PC-9 (cell line): ENCODE measurements around the gene OTULIN. TPM values are rescaled to one million over a fixed set of nuclear protein-coding genes. Genes with fewer than 3 reads are reported as not detected.

Experiments
- BruUV-seq: library from RNA; stranded (reverse); fragments of 400-500 nt; replicated peaks from 2 replicates; lab custom pipeline; 2021; lab: Mats Ljungman, UMichigan
- CTCF ChIA-PET: fragments of 300-600 bp; sonication (Branson Sonifier 250); formaldehyde crosslinking; loops from one replicate; lab custom pipeline; 2022; ENCODE audit warnings: antibody characterized with exemption; lab: Charles Lee
- POLR2A ChIA-PET: fragments of 300-600 bp; sonication (Branson Sonifier 250); formaldehyde crosslinking; loops from one replicate; lab custom pipeline; 2022; ENCODE audit warnings: antibody characterized with exemption; ENCODE audit not compliant: unreplicated experiment; lab: Charles Lee
- DNase-seq, 2 experiments: peaks; one replicate each; pipeline versions ENCODE4 v3.0.0 to v3.0.0-alpha.2; 2015 to 2022; ENCODE audit warnings: mixed read lengths in 1 of 2
- H2AFZ ChIP-seq: fragments of 200-600 bp; sonication (generic); 2 replicates; pipeline ENCODE4 v1.8.1; 2017; ENCODE audit warnings: antibody characterized with exemption
- H3F3A ChIP-seq: fragments of 200-600 bp; sonication (generic); 2 replicates; pipeline ENCODE4 v1.8.1; 2017; ENCODE audit warnings: antibody characterized with exemption, mild to moderate bottlenecking, low read depth; ENCODE audit not compliant: insufficient read depth
- H3K27ac ChIP-seq: fragments of 200-600 bp; sonication (generic); 2 replicates; pipeline ENCODE4 v1.6.1; 2016; ENCODE audit warnings: mixed run types
- H3K27me3 ChIP-seq: fragments of 200-600 bp; sonication (generic); 2 replicates; pipeline ENCODE4 v1.6.1; 2016; ENCODE audit warnings: low read depth, mixed run types; ENCODE audit not compliant: insufficient read depth
- H3K36me3 ChIP-seq: fragments of 200-600 bp; sonication (generic); 2 replicates; pipeline ENCODE4 v1.6.1; 2016; ENCODE audit warnings: low read depth, mixed run types
- H3K4me1 ChIP-seq: fragments of 200-600 bp; sonication (generic); replicated peaks from 2 replicates; pipeline ENCODE4 v1.6.1; 2016; ENCODE audit warnings: mixed run types; ENCODE audit not compliant: insufficient read depth
- H3K4me2 ChIP-seq: fragments of 200-600 bp; sonication (generic); 2 replicates; pipeline ENCODE4 v1.6.1; 2017; ENCODE audit warnings: mixed run types
- H3K4me3 ChIP-seq: fragments of 200-600 bp; sonication (generic); 2 replicates; pipeline ENCODE4 v1.6.1; 2016; ENCODE audit warnings: mixed run types
- H3K79me2 ChIP-seq: fragments of 200-600 bp; sonication (generic); 2 replicates; pipeline ENCODE4 v1.6.1; 2017; ENCODE audit warnings: low read depth, mixed run types
- H3K9me2 ChIP-seq: fragments of 200-600 bp; sonication (generic); 2 replicates; pipeline ENCODE4 v1.8.1; 2017; ENCODE audit warnings: mild to moderate bottlenecking; ENCODE audit not compliant: insufficient read depth
- H3K9me3 ChIP-seq: fragments of 200-600 bp; sonication (generic); 2 replicates; pipeline ENCODE4 v1.8.1; 2016; ENCODE audit warnings: low read depth; ENCODE audit not compliant: insufficient read depth
- H4K20me1 ChIP-seq: fragments of 200-600 bp; sonication (generic); 2 replicates; pipeline ENCODE4 v1.8.1; 2017; ENCODE audit not compliant: insufficient read depth
- EZH2 ChIP-seq: fragments of 200-600 bp; sonication (generic); IDR thresholded peaks from 2 replicates; pipeline ENCODE4 v1.8.0; 2017; ENCODE audit warnings: antibody characterized with exemption, low read depth
- intact Hi-C: fragments of 100-400 bp; cut with micrococcal nuclease; formaldehyde crosslinking; loops from one replicate; pipeline ENCODE4 v1.10.0; 2022; ENCODE audit not compliant: unreplicated experiment
- total RNA-seq: library from RNA; stranded (reverse); gene quantifications from 2 replicates; pipeline ENCODE4 v1.2.3, GENCODE V29; 2021
- TF ChIP-seq, protein P1 (sequence below): fragments of 200-600 bp; sonication (generic); conservative IDR thresholded peaks from 2 replicates; pipeline ENCODE4 v1.6.1; 2017; ENCODE audit warnings: mixed run types, antibody characterized with exemption, mild to moderate bottlenecking, moderate library complexity

OTULIN gene
- total RNA-seq, 1 experiment from 2014 or later: 77.2 TPM

DNA sequence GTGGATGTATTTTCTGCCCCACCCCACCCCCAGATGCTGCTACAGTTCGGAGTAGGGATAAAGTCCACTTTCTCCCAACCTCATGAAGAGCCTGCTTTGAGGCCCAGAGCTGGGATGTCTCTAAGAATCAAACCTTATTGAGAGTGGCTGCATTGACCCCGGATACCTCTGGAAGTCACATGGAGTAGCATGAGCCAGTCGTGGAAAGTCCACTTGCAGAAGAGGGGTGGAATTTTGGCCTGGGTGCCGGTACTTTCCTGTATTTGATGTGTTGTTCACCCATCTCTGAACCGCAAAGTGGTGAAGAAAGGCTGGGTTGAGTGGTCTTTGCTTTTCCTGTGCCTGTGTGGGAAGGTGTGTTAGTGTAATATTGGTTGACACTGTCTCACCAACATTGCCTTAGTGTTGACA lies 3.7 kb downstream of the OTULIN start:
- H3K27ac ChIP-seq: no peak overlapping the region
- H3K4me3 ChIP-seq: no peak overlapping the region
- no TSS peak for BruUV-seq
- H3K4me1 ChIP-seq: peaks cover 30% of the 10 kb centered on the region
- CTCF ChIA-PET: interaction anchor here (1.5 kb wide), 2 partner anchors 9 to 17 kb away, joined by 4 read pairs; no protein-coding TSS in a partner anchor
- no peaks in the 10 kb centered on the region for H3F3A ChIP-seq
- H3K36me3 ChIP-seq: no peaks in the 10 kb centered on the region
- intact Hi-C loops: no loop called here
- no peak for DNase-seq
- no peak overlapping the region for H2AFZ ChIP-seq
- H4K20me1 ChIP-seq: peaks cover 39% of the 10 kb centered on the region
- no peaks in the 10 kb centered on the region for H3K9me3 ChIP-seq
- POLR2A ChIA-PET: interaction anchor here (0.7 kb wide), 1 partner anchor 559 kb away, joined by 4 read pairs; no protein-coding TSS in a partner anchor
- peaks cover 87% of the 10 kb centered on the region for H3K79me2 ChIP-seq
- no peak for TF ChIP-seq EZH2
- TF ChIP-seq, protein P1, sequence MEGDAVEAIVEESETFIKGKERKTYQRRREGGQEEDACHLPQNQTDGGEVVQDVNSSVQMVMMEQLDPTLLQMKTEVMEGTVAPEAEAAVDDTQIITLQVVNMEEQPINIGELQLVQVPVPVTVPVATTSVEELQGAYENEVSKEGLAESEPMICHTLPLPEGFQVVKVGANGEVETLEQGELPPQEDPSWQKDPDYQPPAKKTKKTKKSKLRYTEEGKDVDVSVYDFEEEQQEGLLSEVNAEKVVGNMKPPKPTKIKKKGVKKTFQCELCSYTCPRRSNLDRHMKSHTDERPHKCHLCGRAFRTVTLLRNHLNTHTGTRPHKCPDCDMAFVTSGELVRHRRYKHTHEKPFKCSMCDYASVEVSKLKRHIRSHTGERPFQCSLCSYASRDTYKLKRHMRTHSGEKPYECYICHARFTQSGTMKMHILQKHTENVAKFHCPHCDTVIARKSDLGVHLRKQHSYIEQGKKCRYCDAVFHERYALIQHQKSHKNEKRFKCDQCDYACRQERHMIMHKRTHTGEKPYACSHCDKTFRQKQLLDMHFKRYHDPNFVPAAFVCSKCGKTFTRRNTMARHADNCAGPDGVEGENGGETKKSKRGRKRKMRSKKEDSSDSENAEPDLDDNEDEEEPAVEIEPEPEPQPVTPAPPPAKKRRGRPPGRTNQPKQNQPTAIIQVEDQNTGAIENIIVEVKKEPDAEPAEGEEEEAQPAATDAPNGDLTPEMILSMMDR: no peak
- no peaks in the 10 kb centered on the region for H3K27me3 ChIP-seq
- H3K4me2 ChIP-seq: no peak overlapping the region
- no peaks in the 10 kb centered on the region for H3K9me2 ChIP-seq

DNA sequence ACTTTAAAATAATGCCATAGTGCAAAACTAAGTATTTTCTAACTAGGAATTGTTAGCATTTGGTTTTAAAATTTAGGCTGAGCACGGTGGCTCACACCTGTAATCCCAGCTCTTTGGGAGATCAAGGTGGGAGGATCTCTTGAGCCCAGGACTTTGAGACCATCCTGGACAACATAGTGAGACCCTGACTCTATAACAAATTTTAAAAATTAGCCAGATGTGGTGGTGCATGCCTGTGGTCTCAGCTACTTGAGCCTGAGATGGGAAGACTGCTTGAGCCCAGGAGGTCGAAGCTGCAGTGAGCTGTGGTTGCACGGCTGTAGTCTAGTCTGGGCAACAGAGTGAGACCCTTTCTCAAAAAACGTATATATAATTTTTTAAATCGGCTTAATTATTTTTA lies 4.9 kb downstream of the OTULIN start:
- no peak overlapping the region for H3K4me2 ChIP-seq
- BruUV-seq: no TSS peak
- no peak overlapping the region for H3K4me3 ChIP-seq
- intact Hi-C loops: no loop called here
- H3K27me3 ChIP-seq: no peaks in the 10 kb centered on the region
- H3K79me2 ChIP-seq: peaks cover 95% of the 10 kb centered on the region
- TF ChIP-seq, protein P1: no peak
- TF ChIP-seq EZH2: no peak
- H3K9me2 ChIP-seq: no peaks in the 10 kb centered on the region
- H3K36me3 ChIP-seq: no peaks in the 10 kb centered on the region
- no peak overlapping the region for H2AFZ ChIP-seq
- CTCF ChIA-PET: interaction anchor here (1.7 kb wide), 1 partner anchor 16 kb away, joined by 5 read pairs; no protein-coding TSS in a partner anchor
- no peaks in the 10 kb centered on the region for H3F3A ChIP-seq
- H3K9me3 ChIP-seq: no peaks in the 10 kb centered on the region
- H3K4me1 ChIP-seq: peaks cover 24% of the 10 kb centered on the region
- H3K27ac ChIP-seq: no peak overlapping the region
- DNase-seq: no peak
- POLR2A ChIA-PET: interaction anchor here (0.5 to 0.6 kb wide), 3 partner anchors 14 to 564 kb away, joined by 3 to 6 read pairs (median 5); no protein-coding TSS in a partner anchor
- H4K20me1 ChIP-seq: peaks cover 50% of the 10 kb centered on the region

DNA sequence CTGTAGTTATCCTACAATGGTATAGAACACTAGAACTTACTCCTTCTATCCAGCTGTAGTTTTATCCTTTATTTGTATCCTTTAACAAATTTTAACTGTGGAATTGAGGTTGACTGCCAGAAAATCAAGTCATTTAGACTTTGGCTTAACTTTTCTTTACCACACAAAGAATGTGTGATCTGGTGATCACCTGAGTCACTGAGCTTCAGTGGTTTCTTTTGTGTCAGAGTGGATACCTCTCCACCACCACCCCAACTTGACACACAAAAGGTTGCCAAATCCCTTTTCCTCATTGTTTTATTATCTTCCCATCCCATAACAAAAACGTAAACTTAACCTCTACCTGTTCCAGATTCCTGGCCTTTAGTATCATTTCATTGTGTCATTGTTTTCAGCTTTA lies 5.5 kb downstream of the OTULIN start:
- Histone ChIP-seq H3K27ac (no peak overlapping the region), H3K4me3 (no peak overlapping the region), H3F3A (no peaks in the 10 kb centered on the region), H3K27me3 (no peaks in the 10 kb centered on the region), H3K4me1 (peaks cover 24% of the 10 kb centered on the region), H3K4me2 (no peak overlapping the region), H3K9me2 (no peaks in the 10 kb centered on the region), H3K36me3 (no peaks in the 10 kb centered on the region), H2AFZ (no peak overlapping the region), H3K79me2 (peaks cover 94% of the 10 kb centered on the region), H3K9me3 (no peaks in the 10 kb centered on the region), H4K20me1 (peaks cover 50% of the 10 kb centered on the region)
- no TSS peak for BruUV-seq
- ChIA-PET POLR2A (interaction anchor here (0.6 kb wide), 1 partner anchor 210 kb away, joined by 5 read pairs; no protein-coding TSS in a partner anchor), CTCF (interaction anchor here (0.6 to 1.7 kb wide), 2 partner anchors 16 to 511 kb away, joined by 4 to 5 read pairs; no protein-coding TSS in a partner anchor)
- TF ChIP-seq, protein P1: no peak
- TF ChIP-seq EZH2: no peak
- no peak for DNase-seq
- intact Hi-C loops: no loop called here
